GM21360 (cell line): ENCODE results near the gene ZBED4.

Experiments used
- ATAC-seq: cut with Tn5 transposase; IDR thresholded peaks from one replicate; pipeline ENCODE4 v1.9.1; 2021; ENCODE audit warnings: mild to moderate bottlenecking, moderate library complexity; ENCODE audit not compliant: unreplicated experiment

ZBED4 gene

GRCh38 chr22:49878206-49878605 lies 24.6 kb downstream of the ZBED4 start:
- ATAC-seq = no peak

GRCh38 chr22:49879871-49880270 lies 26.2 kb downstream of the ZBED4 start:
- no peak for ATAC-seq

- no peak for ATAC-seq
Measured at GRCh38 chr22:49880281-49880680, 26.6 kb downstream of the ZBED4 start.

GRCh38 chr22:49881856-49882255 lies 28.2 kb downstream of the ZBED4 start:
- ATAC-seq = no peak

- no peak for ATAC-seq
Measured at GRCh38 chr22:49882519-49883293, 29.1 kb downstream of the ZBED4 start.

- no peak for ATAC-seq
Measured at GRCh38 chr22:49883294-49883640, 29.6 kb downstream of the ZBED4 start.

GRCh38 chr22:49884075-49884474 lies 30.4 kb downstream of the ZBED4 start:
- no peak for ATAC-seq

- ATAC-seq = no peak
Measured at GRCh38 chr22:49884503-49885260, 31.0 kb downstream of the ZBED4 start.

- no peak for ATAC-seq
Measured at GRCh38 chr22:49885281-49885680, 31.6 kb downstream of the ZBED4 start.

- ATAC-seq = no peak
Measured at GRCh38 chr22:49885881-49886280, 32.2 kb downstream of the ZBED4 start.

GRCh38 chr22:49886346-49887063 lies 32.9 kb downstream of the ZBED4 start:
- ATAC-seq = no peak

- ATAC-seq = no peak
Measured at GRCh38 chr22:49887064-49887451, 33.4 kb downstream of the ZBED4 start.

- no peak for ATAC-seq
Measured at GRCh38 chr22:49887702-49888101, 34.1 kb downstream of the ZBED4 start.

GRCh38 chr22:49889071-49889470 lies 35.4 kb downstream of the ZBED4 start:
- ATAC-seq = no peak

- ATAC-seq = no peak
Measured at GRCh38 chr22:49892226-49892899, 38.7 kb downstream of the ZBED4 start.

- no peak for ATAC-seq
Measured at GRCh38 chr22:49893025-49893424, 39.4 kb downstream of the ZBED4 start.

GRCh38 chr22:49894322-49895054 lies 40.8 kb downstream of the ZBED4 start:
- ATAC-seq = no peak

GRCh38 chr22:49896201-49896600 lies 42.6 kb downstream of the ZBED4 start:
- ATAC-seq = no peak

- no peak for ATAC-seq
Measured at GRCh38 chr22:49897015-49897684, 43.5 kb downstream of the ZBED4 start.

- no peak for ATAC-seq
Measured at GRCh38 chr22:49899530-49899929, 45.9 kb downstream of the ZBED4 start.
